C4-2B (cell line): ENCODE results near the gene U2SURP.

Experiments
- ZFX ChIP-seq: fragments of 450-650 bp; IDR thresholded peaks from 2 replicates; pipeline ENCODE4 v1.6.1; 2017
- TF ChIP-seq, protein P1 (sequence below): fragments of 450-650 bp; conservative IDR thresholded peaks from 2 replicates; pipeline ENCODE4 v1.5.1; 2017; ENCODE audit warnings: mild to moderate bottlenecking

- TF ChIP-seq, protein P1, sequence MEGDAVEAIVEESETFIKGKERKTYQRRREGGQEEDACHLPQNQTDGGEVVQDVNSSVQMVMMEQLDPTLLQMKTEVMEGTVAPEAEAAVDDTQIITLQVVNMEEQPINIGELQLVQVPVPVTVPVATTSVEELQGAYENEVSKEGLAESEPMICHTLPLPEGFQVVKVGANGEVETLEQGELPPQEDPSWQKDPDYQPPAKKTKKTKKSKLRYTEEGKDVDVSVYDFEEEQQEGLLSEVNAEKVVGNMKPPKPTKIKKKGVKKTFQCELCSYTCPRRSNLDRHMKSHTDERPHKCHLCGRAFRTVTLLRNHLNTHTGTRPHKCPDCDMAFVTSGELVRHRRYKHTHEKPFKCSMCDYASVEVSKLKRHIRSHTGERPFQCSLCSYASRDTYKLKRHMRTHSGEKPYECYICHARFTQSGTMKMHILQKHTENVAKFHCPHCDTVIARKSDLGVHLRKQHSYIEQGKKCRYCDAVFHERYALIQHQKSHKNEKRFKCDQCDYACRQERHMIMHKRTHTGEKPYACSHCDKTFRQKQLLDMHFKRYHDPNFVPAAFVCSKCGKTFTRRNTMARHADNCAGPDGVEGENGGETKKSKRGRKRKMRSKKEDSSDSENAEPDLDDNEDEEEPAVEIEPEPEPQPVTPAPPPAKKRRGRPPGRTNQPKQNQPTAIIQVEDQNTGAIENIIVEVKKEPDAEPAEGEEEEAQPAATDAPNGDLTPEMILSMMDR: peak; percentile 87
- no peak for TF ChIP-seq ZFX
These were observed 39.0 kb downstream of the U2SURP start for GRCh38 chr3:143040261-143040879.
